Parietal lobe (tissue), 2 donors: ENCODE results near the gene MDN1. TPM values are rescaled to one million over a fixed set of nuclear protein-coding genes. Genes with fewer than 3 reads are reported as not detected.

Source experiments
- small RNA-seq: library from RNA; depleted of rRNA; stranded (forward); fragments of <200 nt; gene quantifications from one replicate; pipeline ENCODE3, GENCODE V24; 2014; ENCODE audit warnings: low replicate concordance
- total RNA-seq: library from RNA; depleted of rRNA; stranded (reverse); fragments of >200 nt; gene quantifications from one replicate; pipeline ENCODE4 v1.2.3, GENCODE V29; 2014

Gene MDN1
- 59.5 TPM for total RNA-seq

GRCh38 chr6:89819336-89820130 lies at the start of gene MDN1:
Gene MDN1 (minus strand): TSS chr6:89819794. CDS start chr6:89819607, 187 bp downstream.

GRCh38 chr6:89829472-89830169 lies 10.0 kb upstream of the MDN1 start, which contains the start of gene CASP8AP2:
Gene CASP8AP2 (plus strand): TSS chr6:89829880.

GRCh38 chr6:89638320-89639195 lies 181.0 kb downstream of the MDN1 start, which contains the start of gene LYRM2:
Gene LYRM2 (minus strand): TSS chr6:89638747. CDS start chr6:89638716, 31 bp downstream.

Small RNA genes lying within 50 kb of the gene (small RNA-seq; reads per million reads assigned to genes)
- gene DNAJC19P6: not detected
- not detected for gene RF00019

Other genes with a start within 250 kb of the MDN1 start
- 25.4 TPM for gene LYRM2, start 181.0 kb downstream of the MDN1 start, total RNA-seq
- 46.3 TPM for gene CASP8AP2, start 10.1 kb upstream of the MDN1 start, total RNA-seq
- gene GJA10, start 74.7 kb upstream of the MDN1 start, total RNA-seq: not detected